ENCODE results near the gene DDHD1.

The DDHD1 gene

GRCh38 chr14:53032838-53033390, 120.2 kb downstream of the DDHD1 start:
- no peak for DNase-seq (ENCODE audit: low read depth)

DNA sequence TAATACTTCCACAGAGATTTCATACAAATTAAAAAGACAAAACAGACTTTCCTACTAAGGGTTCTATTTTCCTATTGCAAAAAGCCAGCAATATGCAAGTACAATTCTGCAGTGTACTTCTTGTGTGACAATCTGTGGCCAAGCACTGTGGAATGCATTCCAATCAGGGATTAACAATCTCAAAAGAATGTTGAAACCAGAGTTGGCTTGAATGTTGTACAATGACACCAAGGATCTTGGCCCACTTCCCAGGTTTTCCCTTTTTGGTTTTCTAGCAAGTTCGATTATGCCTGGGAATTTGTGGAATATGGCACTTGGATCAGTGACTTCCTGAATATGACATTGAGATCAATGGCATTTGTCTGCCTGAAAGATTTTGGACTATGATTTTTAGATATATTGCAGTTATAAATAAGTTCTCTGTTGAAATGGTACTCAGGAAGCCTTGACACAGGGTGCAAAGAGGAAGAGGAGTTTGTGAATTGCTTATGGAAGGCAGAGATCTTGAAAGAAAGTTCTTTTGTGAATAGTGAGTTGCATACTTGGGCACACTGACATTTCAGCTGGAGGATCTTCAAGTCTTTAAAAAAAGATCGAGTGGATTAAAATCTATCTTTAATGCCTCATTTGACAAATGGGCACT, 120.8 kb downstream of the DDHD1 start:
- DNase-seq (ENCODE audit: low read depth), result no peak

DNA sequence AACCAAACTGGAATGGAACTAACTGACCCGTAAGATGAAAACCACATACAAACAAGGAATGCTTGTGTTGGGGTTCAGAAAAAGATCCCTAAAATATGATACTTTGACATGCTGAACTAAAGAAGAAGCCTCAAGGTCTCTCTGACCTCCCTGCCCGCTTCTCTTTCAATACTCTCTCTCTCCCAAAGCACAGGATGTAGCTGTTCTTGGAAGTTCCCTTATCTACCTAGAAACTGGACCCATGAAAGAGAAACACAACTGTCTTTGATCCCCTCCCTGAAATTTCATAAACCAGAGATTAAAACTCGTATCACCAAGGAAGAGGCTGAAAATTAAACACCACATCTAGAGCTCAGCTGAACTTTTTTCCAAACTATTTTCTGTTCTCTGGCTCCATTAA, 125.6 kb downstream of the DDHD1 start:
- DNase-seq (ENCODE audit: low read depth), result no peak

- DNase-seq (ENCODE audit: low read depth), result no peak
Measured at GRCh38 chr14:53027041-53027440, 126.1 kb downstream of the DDHD1 start.

DNA sequence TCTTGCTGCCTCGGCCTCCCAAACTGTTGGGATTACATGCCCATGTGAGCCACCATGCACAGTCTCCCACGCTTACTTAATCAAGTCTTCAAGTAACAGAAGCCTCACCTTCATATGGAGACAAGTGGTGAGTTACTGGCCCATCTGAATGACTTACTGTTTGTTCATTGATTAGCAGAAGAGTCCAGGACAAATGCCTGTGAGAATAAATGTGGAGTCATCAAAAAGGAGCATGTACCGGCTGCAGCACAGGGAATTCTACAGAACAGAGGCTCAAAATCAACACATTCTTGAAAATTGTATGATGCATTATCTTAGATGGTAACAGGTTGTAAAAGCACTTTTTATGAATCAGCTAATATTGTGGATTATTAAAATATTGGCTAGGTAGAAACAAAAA, 129.8 kb downstream of the DDHD1 start:
- no peak for DNase-seq (ENCODE audit: low read depth)

DNA sequence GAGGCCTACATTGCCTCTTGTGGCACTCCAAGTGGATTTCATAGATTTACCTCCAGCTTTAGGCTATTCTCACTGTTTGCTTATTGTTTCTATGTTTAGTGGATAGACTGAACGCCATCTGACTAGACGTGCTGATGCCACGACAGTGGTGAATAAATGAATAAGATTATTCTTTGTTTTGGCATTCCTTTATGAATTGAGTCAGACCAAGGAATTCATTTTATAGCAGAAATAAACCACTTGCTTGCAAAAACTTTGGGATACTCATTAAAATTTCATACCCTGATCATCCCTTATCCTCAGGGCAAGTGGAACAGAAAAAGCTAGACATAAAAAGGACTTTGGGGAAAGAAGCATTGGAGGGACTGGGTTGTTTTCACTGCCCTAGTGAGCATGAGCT, 130.5 kb downstream of the DDHD1 start:
- DNase-seq (ENCODE audit: low read depth), result no peak

DNA sequence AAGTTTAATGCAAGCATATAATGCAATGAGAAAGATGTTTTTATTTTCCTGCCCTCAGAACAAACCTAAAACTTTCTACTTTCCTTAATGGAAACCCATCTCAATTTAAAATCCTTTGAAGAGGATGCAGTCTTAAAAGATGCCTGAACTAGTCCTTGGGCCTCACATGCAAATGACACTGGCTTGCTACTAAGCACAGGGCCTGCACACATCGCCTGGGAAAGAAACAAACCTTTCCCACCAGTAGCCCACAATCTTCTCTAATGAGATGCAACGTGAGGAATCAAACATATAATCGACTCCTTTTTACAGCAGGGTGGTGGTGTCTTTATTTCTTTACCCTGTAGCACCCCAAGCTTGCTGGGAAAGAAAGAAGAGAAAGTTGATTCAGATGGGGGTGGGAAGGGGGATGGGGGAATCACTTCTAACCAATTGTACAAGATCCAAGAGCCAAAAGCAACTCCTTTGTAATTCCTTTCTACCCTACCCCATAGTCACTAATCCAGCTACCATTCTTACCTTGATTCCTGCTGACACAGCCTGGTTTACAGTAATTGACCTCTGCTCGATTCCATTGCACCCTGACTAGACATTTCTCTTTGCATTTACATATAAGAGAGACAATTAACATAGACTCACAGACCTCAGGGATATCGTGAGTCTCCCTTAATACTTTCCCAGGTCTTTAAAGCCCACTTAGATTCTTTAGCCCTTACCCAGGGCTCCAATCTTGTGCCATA, 132.8 kb downstream of the DDHD1 start:
- no peak for DNase-seq (ENCODE audit: low read depth)

DNA sequence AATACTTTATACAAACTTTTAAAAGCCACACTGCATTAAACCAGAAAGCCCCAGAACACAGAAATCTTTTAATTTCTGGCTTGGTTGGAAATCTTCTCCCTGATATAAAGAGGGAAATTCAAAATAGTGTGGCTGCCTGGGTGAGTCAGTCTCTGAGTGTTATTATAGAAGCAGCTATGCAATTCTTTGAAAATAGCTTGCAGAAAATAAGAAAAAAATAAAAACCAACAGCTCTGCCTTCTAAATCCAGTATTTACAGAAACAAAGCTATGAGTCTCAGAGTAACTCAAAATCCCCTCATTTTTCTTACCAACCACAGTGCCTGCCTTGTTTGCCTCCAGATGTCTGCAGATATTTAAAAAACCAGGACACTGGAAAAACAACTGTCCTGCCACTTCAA, 133.7 kb downstream of the DDHD1 start:
- DNase-seq (ENCODE audit: low read depth), result no peak

DNA sequence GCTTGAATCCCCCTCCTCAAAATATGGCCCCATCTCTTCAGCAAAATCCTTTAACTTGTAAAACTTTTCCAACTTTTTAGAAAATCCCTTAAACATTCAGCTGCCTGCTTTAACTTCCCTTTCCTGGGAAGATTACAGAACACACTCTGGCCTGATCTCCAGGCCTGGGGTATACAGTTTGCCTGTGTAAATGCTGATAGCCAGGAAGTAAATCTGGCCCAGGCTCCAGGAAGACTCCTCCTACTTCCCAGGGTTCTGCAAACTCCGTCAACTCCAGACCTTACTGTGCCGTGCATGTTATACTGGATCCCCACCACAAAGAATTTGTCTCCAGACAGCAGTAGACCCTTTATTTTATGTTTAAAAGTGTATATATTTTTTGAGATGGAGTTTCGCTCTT, 135.3 kb downstream of the DDHD1 start:
- DNase-seq (ENCODE audit: low read depth), result no peak

DNA sequence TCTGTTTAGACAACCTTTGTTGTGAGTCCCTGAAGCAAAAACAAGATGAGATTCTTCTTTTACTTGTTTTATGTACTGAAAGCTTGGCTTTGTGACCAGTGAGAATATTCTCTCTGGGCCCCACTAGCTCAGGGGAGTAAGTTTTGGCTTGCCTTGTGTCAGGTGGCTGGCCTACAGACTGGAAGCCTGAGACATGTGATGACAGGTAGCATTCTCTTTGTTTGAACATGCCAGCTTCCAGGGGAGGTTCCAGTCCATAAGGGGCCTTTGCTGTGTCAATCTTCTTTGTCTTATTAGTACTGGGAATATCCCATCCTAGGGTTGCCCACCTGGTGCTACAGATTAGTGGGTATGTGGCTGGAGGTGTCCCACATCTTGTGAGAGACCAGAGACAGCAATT, 136.2 kb downstream of the DDHD1 start:
- no peak for DNase-seq (ENCODE audit: low read depth)

GRCh38 chr14:53016491-53016890, 136.6 kb downstream of the DDHD1 start:
- DNase-seq (ENCODE audit: low read depth), result no peak

DNA sequence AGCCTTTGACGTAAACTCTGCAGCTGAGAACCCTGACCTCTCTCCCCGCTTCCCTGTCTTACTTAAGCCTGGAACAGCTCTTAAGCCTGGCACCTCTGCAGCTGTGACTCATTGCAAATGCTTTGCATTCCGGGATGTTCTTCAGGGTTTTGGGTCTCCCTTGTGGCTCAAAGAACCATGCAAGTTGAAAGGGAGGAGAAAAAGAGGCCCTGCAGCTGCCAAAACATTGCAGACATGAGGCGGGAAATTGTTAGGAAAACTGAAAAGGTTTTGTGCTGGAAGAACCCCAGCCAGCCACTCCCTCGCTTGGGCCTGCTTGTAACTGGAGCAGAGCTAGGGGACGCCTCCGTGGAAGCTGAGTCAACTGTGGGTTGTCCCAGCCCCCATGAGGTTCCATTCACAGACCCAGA, 142.1 kb downstream of the DDHD1 start:
- DNase-seq (ENCODE audit: low read depth), result no peak

DNA sequence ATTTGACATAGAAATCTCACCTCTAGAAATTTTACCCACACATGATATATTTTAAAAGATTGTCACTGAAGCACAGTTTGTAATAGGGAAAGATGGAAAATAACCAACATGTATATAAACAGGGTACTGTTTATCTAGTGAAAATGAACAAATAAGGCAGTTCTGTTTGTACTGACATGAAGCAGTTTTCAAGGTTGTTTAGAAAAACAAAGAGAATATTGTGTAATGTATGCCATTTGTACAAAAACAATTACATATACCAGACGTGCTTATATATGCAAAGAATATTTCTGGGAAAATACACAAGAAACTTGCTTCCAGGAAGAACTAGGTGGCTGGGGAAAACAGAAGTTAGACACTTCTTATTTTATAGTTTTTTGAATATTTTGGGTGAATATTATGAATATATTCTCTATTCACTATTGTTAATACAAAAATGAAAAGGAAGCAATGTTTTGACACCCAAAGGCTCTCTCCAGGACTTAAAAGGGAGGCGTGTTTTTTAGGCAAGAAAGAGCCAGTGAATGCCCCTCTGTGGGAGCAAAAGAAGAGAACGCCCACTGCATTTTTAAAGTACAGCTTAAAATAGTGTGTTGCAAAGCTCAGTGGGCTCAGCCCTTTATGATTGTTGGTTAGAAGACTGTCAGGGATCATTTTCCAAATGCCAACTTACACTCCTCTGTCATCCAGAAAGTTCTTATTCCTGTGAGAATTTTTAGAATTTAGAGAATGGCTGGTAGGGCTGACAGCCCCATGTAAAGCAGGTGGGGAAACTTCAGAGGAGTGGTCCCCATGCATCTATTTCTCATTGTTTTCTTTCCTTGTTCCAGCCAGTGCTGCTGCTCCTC, 142.7 kb downstream of the DDHD1 start:
- DNase-seq (ENCODE audit: low read depth), result no peak

DNA sequence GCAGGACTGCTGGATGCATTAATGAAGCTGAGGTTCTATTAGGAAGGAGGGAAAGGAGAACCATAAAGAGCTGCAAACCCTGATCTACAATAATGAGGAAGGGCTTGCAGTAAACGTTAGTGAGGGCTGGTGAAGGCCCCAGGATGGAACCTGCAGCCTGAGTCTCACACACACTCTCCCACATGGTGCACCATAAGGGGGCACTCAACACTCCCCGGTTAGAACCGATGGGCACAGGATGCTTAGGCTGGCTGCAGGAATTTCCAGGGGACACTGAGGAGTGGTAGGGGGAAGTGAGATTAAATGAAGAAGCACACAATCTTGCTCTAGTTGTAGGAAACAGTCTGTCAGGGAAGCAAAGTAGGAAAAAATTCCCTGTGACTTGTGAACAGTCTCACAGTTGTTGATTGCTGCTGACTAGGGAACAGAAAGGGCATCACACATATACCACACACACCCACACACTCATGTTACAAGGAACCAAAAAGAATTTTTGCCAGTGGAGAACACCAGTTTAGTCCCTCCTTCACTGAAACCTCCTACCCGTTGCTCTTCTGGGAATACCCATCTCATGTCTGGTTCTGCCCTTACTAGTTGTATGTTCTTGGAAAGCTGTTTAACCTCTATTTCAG, 146.1 kb downstream of the DDHD1 start:
- DNase-seq (ENCODE audit: low read depth), result no peak

- DNase-seq (ENCODE audit: low read depth), result no peak
Measured at GRCh38 chr14:53004976-53005375, 148.1 kb downstream of the DDHD1 start.

- no peak for DNase-seq (ENCODE audit: low read depth)
Measured at GRCh38 chr14:53003776-53004175, 149.3 kb downstream of the DDHD1 start.

DNA sequence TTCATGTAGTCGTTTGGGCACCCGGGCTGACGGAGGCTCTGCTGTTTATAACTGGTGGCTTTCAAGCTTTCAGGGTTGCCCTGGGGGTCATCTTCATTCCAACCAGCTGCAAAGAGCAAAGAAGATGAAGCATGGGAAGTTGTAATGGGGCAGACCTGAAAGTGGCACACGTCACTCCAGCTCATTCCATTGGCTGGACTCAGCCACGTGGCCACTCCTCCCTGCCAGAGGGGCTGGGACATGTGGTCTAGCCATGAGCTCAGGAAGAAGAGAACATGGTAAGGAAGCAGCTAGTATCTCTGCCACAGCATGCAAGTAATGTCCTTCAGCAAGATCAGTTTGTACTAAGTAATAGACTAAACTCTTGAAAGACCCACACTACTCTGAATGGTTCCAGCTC, 150.5 kb downstream of the DDHD1 start:
- no peak for DNase-seq (ENCODE audit: low read depth)

- no peak for DNase-seq (ENCODE audit: low read depth)
Measured at GRCh38 chr14:53001787-53002378, 151.2 kb downstream of the DDHD1 start.

DNA sequence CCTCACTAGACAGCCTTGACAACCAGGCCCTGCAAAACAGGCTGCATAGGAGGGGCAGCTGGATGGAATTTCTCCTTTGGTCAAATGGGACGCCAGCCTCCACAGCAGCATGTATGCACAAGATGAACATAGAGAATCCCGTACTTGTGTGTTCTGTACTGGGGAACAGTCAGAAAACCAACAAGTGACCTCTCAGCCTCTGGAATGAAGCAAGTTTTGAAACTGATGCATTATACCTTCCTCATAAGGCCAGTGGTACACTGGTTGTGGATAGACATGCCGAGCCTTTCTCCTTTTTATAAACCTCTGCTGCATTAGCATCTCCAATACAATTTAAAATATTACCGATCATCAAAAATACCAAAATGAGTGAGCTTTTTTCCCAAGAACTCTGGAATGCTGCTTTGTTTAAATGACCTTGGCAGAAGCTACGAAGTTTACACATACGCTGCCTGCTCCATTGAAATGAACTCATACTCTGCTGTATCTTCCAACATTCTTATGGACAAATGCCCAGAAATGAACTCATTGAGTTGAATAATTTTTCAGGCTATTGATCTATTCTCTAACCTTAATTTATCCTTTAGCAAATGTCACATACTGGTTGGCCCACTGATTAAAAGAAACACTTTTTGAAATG, 154.6 kb downstream of the DDHD1 start:
- DNase-seq (ENCODE audit: low read depth), result no peak

DNA sequence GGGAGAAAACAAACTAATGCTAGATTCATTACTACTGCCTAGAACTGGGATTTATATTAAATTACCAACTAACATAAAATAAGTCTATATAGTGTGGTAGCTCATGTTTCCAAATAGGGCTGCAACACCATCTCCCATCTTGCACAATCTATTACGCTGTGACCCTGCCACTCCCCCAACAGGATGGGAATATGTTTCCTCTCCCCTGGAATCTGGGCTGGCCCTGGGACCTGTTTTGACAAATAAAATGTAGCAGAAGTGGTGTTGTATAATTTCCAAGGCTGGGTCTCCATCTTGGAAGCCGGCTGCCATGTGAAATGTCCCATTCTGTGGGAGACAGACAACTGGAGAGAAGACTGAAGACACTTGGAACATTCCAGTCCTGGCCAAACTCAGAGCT, 156.6 kb downstream of the DDHD1 start:
- DNase-seq (ENCODE audit: low read depth), result no peak

- DNase-seq (ENCODE audit: low read depth), result no peak
Measured at GRCh38 chr14:52995998-52996397, 157.1 kb downstream of the DDHD1 start.
